NCI-H446 treated with DMSO at 0.1 percent for 48 hours (cell line): Measurements from ENCODE around the gene MSL3.

ENCODE experiments used
- DNase-seq: peaks from one replicate; lab custom pipeline; 2025; lab: John Stamatoyannopoulos, UW

MSL3 gene, protein sequence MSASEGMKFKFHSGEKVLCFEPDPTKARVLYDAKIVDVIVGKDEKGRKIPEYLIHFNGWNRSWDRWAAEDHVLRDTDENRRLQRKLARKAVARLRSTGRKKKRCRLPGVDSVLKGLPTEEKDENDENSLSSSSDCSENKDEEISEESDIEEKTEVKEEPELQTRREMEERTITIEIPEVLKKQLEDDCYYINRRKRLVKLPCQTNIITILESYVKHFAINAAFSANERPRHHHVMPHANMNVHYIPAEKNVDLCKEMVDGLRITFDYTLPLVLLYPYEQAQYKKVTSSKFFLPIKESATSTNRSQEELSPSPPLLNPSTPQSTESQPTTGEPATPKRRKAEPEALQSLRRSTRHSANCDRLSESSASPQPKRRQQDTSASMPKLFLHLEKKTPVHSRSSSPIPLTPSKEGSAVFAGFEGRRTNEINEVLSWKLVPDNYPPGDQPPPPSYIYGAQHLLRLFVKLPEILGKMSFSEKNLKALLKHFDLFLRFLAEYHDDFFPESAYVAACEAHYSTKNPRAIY

DNA sequence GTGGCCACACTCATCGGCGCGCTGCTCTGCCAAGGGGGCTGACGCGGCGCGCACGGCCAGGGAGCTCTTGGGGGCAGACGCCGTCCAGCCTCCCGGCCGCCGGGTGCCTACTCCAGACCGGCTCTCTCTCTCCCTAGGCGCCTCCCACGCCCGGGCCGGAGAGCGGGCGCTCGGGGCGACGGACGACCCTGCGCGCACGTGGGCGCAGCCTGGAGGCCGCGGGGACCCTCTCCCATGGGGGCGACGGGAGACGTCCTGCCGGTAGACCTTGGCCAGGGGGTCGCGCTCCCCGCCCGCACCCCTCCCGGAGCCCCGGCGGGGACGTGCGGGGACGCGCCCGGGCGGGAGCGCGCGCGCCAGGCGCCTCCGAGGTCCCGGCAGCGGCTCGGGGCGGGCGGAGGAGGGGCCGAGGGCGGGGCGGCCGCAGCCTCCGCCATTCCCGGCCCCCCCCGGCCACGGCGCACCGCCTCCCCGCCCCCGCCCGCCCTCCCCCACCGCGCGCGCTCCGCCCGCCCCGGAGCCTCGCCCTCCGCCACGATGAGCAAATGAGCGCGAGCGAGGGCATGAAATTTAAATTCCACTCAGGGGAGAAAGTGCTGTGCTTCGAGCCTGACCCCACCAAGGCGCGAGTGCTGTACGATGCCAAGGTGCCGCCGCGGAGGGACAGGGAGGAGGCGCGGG, at the start of gene MSL3:
MSL3 (plus strand) TSS at position 519 of the 681 bp plus-strand sequence; CDS start at position 546, 27 bp downstream.
- DNase-seq, result peak; percentile 1

DNA sequence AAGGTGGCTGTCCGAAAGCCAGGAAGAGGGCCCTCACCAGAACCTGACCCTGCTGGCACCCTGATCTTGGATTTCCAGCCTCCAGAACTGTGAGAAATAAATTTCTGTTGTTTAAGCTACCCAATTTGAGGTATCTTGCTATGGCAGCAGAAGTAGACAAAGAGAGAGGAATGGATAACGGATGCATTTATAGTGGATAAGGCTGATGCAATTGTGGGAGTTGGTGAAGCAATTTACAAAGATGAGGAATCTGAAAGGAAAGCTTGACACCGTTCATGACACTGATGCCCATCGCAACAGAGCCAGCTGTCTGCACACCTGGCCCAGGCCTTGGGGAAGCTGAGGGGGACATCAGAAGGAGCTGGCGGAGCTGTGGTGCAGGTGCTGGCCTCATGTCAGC, 35.7 kb upstream of the MSL3 start:
- no peak for DNase-seq

DNA sequence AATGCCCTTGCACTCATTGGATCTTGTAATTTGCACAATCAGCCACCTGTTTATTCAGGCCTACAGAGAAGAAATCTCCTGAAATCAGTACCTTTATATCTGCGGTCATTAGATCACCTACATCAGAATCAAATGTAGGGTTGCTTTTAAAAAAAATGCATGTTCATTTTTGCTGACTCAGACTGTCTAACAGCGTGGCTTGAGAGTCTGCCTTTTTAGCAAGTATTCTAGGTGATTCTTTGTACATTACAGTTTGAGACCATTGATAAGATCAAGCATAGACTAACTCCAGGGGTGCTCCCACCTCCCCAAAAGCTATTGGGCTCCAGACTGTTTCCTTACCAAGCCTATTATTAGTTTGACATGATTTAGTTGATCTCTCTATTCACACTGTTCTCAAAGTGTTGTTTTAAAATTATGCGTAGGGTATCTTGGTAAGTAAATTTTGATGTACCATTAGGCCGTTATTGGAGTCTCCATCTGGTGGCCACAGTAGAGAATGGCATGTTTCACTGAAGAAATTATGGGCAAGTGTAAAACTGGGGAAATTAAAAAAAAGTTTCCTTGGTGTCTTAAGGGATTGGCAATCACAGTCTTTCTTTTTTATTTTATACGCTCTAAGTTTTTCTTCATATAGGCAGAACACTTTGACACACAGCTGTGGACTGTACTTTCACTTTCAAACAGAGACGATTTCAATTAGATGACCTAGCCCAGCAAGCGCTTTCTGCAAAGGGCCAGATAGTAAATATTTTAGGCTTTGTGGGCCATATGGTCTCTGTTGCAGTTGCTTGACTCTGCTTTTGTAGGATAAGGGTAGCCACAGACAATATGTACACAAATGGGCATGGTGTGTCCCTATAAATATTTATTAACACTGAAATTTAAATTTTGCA, 33.7 kb upstream of the MSL3 start:
- no peak for DNase-seq

DNA sequence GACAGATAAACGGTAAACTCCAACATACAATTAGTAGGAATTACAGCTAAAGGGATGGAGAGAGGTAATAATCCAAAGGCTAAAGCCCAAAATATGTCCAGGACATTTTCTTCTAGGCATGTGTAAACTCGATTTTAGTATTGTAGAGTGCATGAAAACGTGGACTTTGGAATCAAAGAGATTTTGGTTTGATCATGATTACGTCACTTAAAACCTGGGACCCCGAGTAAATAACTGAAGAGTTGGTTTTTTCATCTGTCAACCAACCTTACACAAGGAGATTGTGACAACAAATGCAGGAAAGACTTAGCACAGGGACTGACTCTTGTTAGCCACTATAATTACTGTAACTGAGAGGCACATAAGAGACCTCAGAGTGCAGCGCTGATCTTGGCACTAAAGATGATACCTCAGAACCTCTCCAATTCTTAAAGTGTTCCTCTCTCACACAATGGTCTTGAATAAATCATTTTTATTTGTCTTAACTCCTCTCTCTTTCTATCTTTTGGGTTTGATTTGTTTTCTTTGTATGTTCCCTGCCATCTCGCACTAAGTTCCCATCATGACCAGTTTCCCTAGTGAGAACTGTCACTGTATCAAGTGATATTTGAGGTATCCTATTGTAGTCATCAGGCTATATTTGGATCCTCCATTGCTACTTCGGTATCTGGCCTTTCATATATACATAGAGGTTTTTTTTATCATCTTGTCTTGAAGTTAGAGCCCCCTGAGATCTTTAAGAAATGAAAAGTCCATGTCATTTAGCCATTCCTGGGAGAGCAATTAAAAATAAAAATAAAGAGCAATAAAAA, 32.2 kb upstream of the MSL3 start:
- DNase-seq, result no peak

DNA sequence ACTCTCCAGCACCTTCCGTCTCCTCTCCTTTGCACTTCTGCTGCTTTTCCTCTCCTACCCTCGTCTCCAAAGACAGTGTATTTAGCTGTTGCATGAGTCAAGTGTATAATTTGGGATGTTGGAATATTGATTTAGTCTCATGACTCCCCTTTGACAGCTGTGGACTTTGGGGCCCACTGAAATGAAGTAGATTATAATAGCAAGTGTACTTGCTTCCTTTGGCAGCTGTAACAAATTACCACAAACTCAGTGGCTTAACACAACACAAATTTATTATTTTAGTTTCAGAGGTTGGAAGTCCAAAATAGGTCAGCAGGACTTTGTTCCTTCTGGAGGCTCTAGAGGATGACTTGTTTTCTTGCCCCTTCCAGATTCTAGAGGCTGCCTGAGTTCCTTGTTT, 29.5 kb upstream of the MSL3 start:
- no peak for DNase-seq

DNA sequence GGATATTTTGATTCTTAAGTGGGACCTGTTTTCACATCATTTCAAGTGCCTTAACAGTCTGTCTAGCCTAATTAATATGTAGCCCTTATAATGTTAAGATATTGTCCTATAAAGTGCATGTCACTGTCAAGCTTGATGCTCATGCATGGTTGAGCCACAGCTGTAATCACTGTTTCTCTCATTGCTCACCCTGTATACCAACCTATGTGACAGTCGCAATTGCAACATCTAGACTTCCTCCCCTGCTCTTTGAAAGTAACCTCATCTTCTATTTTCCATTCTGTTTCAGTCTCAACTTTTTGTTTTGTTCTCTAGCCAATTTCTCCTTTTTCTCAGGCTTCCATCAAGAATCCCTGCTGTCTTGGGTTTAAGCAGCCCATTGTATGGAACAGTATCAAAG, 24.4 kb upstream of the MSL3 start:
- no peak for DNase-seq

DNA sequence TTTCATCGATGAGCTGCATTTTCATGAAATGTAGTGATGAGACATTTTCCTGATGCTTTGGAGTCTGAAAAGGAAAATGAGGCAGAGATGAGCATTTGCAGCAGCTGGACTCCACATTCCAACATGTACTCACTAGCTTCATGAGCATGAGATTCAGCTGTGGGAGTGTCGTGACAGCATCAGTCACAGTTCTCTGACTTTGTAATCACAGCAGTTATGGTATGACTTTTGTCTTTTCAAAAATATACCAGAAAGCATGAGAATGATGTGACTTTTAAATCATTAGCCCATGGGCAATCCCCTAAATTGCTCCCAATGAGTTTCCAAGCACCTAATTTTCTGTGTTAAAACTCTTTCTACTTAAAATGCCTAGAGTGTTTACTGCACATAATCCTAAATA, 18.3 kb upstream of the MSL3 start:
- DNase-seq, result no peak

DNA sequence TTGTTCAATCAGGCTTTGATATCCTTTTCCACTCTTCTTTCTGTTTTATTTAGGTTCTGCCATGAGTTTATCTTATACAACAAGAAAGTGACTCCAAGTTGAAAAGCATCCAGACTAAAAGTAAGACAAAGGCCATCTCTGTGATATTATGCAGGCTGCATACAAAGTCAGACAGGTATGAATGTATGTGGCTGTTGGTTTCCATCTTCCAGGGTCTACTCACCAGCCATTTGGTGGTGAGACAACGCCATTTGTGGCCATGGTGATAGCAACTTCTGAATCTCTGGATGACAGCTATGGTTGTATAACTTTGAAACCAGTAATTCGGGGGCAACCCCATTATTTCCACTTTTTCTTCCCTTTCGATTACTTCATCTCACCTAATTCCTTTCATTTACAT, 17.2 kb upstream of the MSL3 start:
- DNase-seq, result no peak

DNA sequence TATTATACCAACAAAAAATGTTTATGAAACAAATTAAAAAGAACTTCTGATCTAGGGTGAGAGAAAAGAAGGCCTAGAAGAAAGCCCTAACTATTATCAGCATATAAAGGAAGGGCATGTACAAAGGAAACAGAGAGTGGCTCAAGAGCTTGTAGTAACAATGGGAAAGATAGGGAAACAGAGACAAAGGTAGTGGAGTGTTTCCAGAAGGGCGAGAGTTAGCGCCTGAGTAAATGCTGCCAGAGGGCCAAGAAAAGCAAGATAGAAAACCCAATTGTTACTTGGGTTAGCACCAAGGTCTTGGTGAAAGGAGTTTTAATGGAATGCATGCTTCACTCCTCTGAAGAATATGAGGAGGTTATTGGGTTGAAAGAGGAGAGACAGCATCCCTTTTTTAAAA, 16.5 kb upstream of the MSL3 start:
- no peak for DNase-seq

DNA sequence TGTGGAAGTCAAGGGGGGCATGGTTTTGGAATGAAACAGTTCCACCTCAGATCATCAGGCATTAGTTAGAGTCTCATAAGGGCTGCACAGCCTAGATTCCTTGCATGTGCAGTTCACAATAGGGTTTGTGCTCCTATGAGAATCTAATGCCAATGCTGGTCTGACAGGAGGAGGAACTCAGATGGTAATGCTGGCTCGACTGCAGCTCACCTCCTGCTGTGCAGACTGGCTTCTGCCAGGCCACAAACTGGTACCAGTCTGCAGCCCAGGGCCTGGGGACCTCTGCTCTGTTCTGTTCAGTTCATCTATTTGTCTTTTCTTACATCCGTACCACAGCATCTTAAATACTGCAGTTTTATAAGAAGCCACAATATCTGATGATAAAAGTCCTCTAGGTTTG, 12.2 kb upstream of the MSL3 start:
- DNase-seq, result no peak

DNA sequence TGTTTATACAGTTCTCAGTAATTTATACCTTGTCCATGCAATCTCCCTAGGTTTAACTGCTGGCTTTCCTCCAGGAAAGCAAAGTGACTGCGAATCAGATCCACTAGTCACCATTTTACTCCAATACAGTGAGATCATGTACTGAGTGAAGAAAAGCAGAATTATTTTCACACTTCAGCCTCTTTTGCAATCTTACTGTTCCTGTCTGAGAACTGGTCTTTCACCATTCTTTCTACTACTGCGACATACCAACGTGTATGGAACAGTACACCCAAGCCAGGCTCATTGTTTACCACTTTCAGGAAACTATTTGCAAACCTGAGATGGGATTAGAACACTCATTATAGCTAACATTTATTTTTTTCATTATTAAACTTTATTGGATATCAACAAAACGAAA, 8.0 kb upstream of the MSL3 start:
- DNase-seq, result no peak

DNA sequence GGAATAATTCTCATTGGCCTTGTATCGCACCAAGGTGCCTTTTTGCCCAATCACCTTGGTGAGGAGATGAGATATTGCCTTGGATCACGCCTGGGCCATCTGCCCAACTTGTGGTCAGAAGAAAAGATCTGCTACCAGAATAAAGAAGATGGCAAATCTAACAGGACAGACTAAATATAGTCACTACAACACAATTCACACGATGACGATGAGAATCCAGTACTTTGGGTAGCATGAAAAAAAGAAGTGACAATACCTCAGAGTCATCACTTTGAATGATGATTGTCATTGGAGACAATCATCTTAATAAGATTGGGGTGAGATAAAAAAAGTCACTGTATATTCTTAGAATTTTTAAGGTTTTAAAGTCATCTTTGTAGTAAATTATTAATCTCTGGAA, 7.3 kb upstream of the MSL3 start:
- DNase-seq, result no peak

DNA sequence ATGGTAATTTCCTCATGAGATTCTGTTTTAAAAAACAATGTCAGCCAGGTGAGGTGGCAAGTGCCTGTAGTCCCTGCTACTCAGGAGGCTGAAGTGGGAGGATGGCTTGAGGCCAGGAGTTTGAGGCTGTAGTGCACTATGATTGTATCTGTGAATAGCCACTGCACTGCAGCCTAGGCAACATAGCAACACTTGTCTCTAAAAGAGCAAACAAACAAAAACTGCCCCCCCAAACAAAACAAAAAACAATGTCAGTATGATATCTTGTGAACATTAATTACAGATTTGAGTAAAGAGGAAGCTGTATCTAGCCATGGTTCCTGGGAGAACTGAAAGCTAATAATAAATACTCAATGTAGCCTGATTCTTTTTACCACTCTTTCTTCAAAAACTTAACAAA, 6.8 kb upstream of the MSL3 start:
- DNase-seq, result no peak

DNA sequence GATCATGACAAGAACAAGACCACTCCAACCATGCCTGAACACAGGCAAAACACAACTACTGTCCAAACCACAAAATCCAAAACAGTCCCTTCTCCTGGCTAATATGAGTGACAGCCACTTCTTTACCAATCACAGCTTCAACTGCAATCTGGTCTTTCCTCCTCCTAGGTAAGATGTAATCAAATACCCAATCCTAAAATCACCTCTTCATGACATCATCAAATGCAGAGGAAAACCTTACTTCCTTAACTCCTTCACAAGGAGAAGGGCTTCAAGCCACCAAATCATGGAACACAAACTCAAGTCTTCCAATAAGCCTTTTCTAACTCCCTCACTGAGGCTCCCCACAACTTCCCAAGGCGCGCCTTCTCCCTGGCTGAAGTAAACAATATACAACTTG, 4.4 kb upstream of the MSL3 start:
- no peak for DNase-seq

DNA sequence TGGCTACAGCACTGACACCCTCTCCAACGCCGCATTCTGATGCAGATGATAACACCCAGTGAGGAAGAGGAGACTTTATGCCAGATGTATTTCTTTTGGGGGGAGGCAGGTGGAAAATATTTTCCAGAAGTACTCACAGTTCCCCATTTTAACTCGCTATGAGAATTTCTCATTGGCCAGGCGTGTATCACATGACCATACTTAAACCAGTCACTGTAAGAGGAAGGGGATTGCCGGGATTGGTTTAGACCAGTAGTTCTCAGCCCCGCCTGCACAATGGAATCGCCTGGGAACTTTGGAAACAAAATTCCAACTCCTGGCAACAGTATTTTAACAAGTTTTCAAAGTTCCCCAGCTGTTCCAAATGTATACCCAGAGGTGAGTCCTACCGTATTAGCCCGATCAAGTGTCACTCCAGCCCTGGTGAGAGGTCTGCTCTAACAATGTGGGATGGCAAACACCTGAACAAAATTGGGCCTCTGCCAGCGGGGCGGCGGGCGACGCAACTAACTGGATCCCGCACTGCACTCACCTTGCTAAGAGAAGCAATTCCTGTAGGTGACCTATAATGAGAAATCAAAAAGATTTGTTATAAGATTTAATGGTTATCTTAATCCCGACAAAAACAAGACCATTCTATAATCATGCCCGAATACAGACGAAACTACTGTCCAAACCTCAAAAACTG, 2.9 kb upstream of the MSL3 start:
- peak; percentile 40 for DNase-seq

DNA sequence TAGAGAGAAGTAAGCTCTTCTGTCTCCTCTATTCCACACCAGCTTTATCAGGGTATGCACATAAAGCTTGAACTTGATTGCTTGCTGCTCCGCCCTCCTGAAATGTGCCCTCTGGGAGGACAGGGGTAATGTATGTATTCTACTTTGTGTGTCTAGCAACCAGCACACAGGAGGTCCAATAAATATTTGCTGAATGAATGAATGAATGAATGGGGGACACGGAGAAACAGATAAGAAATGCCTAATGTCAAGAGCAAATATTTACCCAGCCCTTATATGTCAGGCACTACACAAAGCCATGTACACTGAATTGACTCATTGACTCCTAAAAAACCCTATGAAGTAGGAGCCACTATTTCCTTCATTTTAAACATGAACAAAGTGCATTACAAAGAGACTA, 2.3 kb upstream of the MSL3 start:
- no peak for DNase-seq

DNA sequence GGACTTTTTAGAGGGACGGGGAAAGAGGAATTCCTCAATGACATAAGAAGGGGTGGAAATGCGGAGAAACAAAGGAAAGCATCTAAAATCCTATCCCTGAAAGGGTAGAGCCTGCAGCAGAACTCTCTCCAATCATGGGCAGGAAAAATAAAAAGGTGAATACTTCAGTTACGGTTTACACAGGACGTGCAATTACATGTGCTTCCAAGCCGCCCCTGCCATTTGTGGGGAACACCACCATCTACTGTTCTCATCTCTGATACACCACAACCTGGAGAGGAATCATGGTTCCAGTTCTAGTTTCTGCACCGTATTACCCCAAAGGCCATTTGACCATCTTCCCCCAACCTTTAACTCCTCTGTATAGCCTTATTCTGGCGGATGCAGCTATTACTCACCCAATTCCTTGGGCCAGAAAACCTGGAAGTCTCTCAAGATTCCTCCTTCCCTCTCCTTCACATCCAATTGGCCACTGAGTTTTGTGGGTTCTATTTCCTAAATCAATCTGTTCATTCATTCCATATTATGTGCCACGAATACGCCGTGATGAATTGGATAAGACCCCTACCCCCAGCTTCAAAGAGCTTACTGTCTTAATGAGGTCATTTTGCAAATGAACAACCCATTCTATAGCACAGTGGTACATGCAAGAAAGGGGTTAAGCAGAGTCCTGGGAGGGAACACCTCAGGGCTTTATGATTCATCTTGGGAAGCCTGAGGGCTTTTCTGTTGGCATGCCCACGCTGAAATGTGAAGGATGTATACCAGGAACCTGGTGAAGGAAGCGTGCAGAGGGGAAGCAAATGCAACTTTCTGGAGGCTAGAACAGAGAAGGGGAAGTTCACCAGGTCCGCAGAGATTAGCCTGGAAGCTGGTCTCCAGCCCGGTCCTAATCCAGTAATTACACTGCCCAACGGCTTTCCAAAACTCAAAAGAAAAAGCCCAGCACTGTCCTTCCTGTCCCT, 1.4 kb upstream of the MSL3 start:
- DNase-seq, result no peak

DNA sequence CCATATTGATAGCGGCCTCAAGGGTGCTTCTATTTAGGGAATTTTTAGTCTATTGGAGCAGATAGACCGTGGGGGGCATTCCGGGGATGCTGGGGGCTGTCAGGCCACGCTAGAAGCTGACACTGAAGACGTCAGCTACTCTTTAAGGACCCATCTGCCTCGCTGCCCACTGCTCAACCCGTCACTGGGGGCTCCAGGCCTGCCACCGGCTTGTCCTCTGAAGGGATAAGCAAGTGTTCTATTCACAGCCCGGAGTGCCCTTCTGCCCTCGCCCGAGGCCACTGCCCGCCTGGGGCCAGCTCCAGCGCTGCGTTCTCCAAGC, 679 bp upstream of the MSL3 start:
- no peak for DNase-seq

DNA sequence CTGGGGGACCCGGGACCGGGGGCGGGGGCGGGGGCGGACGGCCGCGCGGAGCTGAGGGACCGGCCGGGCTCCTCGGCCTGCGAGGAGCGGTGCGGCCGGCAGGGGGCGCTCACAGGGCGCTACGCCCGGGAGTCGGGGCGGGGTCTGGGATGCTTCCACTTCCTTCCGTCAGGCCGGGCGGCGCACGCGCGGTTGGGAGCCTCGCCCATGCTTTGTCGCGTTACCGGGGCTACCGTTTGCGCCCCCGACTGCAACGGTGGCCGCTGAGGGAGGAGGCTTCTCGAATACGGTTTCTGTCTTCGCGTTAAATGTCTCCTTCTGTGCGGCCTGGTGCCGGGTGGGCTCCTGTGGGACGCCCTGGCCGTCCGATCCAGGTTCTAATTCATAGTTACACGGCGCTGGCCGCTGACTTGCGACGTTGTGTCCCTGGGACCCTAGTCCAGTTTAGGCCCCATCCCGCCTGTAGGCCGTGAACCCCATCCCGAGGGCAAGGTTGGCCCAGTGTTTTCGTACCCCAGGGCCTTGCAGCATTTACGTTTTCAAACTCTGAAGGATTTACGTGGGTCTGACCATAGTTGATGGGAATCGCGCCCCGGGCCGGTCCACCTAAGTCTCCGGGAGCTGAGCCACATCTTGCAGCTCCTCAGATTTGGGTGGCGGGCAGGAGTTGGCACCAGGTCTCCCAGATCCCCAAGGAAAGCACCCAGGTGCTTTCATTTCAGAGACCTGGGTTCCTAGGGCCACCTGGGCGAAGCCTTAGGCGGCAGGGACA, 549 bp downstream of the MSL3 start:
- DNase-seq, result peak; percentile 18
